LNCAP (cell line): ENCODE measurements around the gene MRPL46.

Experiments
- CTCF ChIP-seq: fragments of 450-650 bp; IDR thresholded peaks from 2 replicates; pipeline ENCODE4 v1.5.1; 2017; ENCODE audit warnings: mild to moderate bottlenecking

MRPL46 gene

DNA sequence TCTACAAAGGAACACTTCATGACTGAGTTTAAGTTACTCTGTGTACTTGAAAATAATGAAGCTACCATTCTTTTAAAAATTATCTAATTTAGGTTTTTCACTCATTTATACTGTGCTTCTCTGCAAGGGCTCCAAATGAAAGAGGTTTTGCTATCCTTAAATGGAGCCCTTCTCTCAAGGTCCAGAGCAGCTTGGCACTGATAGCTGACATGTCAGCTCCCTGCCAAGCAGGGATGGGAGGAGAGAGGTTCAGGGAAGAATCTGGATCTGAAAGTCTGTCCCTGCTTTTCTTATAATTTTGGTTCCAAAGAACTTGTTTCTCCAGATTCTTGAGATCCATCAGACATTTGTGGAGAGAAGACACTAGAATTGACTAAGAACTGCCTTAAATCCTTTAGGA lies 39.4 kb upstream of the MRPL46 start:
- no peak for TF ChIP-seq CTCF

DNA sequence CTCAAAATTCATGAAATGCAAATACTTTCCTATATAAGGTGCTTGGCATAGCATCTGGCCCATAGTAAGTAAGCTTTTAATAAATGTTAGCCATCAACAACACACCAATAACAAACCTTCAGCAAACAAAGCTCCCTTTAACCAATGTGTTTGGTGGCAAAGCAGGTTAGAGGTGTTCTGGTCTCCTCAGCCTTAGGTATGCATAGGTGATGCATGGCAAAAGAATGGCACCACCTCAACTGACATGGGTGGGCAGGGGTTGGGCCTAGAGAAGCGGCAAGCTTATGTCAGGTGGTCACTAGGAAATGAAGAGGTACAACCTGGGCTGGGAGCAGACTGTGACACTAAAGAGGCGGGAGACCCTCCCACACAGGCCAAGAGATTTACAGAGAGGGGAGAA lies 38.5 kb upstream of the MRPL46 start:
- TF ChIP-seq CTCF = no peak

DNA sequence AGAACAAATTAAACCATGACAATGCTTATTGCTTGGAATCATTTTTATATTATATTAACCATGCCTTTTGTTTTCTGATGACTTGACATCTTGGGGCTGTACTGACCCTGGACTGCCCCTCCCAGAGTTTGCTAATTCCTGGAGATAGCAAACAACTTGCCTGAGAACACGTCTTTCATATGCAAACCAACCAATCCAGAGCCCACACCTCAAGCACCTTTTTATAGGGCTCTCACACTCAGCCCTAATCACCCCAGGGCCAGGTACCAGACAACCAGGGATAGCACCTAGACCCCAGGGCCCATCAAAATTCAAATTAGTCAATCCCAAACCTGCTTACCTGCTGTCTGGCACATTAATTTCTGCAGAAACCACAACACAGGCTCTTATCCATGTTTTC lies 37.3 kb upstream of the MRPL46 start:
- no peak for TF ChIP-seq CTCF

- no peak for TF ChIP-seq CTCF
Observed at GRCh38 chr15:88498996-88499395, 31.8 kb upstream of the MRPL46 start.

DNA sequence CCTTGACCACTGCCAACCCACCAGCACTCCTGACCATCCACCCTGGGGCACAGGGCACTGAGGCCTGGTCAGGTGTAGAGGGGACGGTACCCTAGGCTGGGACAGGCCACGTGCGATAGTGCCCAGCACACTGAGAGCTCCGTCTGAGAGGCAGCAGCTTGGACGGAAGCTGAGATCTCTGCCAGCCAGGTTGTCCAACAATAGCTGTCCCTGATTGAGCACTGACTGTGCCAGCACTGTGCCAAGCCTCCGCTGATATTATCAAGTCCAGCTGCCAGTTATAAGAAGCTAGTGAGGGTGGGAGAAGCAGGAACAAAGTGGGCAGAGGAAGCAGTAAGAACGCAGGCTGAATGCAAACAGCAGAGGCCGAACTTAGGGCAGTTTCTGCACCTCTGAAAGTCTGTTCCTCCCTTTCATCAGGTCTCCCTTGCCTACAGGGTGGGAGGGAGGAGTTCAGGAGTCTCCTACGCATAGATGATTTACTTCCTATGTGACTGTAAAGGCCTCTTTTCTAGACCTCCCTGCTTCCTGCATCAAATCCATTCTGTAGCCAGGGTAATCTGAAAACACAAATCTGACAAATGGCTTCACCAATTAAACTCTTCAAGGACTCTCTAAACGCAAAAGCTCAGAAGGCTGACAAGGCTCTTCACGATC lies 30.0 kb upstream of the MRPL46 start:
- no peak for TF ChIP-seq CTCF

DNA sequence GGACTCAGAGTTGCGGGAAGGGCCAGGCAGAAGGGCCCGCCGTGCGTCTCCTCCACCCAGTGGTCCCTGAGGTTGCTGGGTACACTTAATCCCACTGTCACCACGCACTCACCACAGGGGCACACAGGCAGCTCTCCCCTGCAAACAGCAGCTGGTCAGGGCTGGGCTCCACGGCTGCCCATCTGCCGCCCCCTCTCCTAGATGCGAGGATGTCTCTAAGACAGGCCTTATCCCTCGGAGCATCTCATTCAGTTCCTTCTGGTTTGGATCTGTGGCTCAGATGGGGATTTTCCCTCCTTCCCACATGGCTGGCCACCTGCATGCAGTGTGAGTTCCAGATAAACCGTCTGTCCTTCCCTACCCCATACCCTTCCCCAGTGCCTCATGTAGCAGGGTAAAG lies 26.7 kb upstream of the MRPL46 start:
- no peak for TF ChIP-seq CTCF

DNA sequence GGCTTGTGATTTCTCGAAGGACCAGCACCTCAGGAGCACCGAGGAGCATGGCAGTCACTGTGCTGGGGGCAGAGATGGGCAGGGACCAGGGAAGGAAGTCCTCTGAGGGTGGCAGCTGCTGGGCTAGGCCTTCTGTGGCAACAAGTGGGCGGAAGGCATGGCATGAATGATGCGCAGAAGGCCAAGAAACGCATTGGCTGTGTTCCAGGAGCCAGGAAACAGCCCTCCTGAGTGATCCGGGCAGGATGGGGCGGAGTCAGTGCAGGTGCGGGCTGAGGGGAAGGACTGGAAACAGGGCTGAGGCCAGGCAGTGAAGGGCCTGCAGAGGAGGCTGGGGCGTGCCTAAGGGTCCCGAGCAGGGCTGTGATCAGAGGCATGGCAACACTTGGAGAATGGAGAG lies 24.0 kb upstream of the MRPL46 start:
- TF ChIP-seq CTCF = no peak

GRCh38 chr15:88490036-88490435 lies 22.8 kb upstream of the MRPL46 start:
- no peak for TF ChIP-seq CTCF
